ENCODE data around the gene CDK6.
"Not testable (repeated sequence)": the region's sequence is repeated elsewhere in the genome, so short reads cannot be mapped to it uniquely, and the experiment has no call there.

The CDK6 gene

DNA sequence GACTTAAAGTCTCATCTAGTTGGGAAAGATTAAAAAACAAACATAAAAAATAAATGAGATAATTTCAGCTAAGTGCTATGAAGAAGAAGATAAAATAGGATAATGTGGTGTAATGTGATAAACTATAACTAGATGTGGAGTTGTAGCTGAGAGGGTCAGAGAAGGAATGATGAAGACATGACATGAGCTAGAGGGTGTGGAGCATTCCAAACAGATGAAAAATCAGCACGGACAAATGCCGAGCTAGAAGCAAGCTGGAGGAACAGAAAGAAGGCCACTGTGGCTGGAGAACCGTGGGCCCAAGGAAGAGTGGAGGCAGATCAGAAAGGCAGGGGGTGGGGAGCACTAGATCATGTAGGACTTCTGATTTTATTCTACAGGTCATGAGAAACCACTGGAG lies 70.6 kb downstream of the CDK6 start:
- Mint-ChIP-seq H3K4me1 (ENCODE audit: low read depth) (peaks cover 48% of the 10 kb centered on the region), H3K27me3 (ENCODE audit: low read depth) (no peaks in the 10 kb centered on the region), H3K36me3 (ENCODE audit: low read depth) (peaks cover 53% of the 10 kb centered on the region), H3K4me3 (no peak overlapping the region), H3K27ac (peak overlapping the region; percentile 4), H3K9me3 (no peaks in the 10 kb centered on the region)
- DNase-seq (ENCODE audit: low spot score) = no peak

DNA sequence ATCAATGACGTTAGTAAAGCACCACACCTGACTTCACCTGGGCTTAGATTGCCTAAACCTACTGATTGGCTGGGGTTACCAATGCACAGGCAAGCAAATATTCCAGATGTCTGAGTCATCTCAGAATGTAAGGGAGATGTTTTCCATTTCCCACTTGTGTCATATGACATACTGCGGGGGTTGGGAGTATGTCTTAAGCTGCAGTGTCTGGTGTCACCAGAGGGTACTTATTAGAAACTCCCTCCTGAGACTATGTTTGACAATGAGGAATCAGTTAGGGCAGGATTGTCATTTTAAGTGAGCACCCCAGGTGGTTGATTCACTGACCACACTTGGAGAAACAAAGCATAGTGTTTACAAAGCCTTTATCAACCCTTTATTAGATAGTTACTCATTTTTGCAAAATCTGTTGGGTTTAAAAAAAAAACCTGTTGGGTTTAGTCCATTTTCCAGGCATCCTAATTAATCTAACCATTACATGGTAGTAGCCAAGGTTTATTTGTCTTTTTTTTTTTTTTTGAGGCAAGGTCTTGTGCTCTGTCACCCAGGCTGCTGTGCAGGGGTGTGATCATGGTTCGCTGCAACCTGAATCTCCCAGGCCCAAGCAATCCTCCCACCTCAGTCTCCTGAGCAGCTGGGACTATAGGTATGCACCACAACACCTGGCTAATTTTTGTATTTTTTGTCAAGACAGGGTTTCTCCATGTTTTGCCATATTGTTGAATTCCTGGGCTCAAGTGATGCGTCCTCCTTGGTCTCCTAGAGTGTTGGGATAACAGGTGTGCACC lies 72.5 kb downstream of the CDK6 start:
- Mint-ChIP-seq H3K27ac (no peak overlapping the region), H3K4me1 (ENCODE audit: low read depth) (peaks cover 40% of the 10 kb centered on the region), H3K27me3 (ENCODE audit: low read depth) (no peaks in the 10 kb centered on the region), H3K9me3 (peaks cover 1% of the 10 kb centered on the region), H3K36me3 (ENCODE audit: low read depth) (peaks cover 55% of the 10 kb centered on the region), H3K4me3 (no peak overlapping the region)
- DNase-seq (ENCODE audit: low spot score) = no peak

DNA sequence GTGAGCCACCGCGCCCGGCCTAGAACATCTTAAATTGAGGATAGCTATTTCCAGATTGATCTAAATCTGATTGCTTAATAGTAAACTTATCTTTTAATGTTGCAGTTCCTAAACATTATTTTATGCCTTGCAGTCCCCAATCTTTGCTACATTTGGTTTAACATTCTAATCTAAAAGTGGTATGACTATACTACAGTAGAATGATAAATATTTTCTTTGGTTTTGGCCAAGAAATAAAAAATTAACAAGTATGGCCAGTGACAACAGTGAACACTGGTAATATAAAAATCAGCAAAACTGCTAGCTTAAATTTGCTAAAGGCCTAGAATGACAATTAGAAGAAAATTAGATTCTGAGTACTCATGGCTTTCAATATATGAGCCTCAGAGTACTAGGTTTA lies 73.5 kb downstream of the CDK6 start:
- H3K9me3 Mint-ChIP-seq = peaks cover 3% of the 10 kb centered on the region
- H3K4me1 Mint-ChIP-seq (ENCODE audit: low read depth) = peaks cover 34% of the 10 kb centered on the region
- H3K27ac Mint-ChIP-seq = no peak overlapping the region
- no peaks in the 10 kb centered on the region for H3K27me3 Mint-ChIP-seq (ENCODE audit: low read depth)
- peaks cover 55% of the 10 kb centered on the region for H3K36me3 Mint-ChIP-seq (ENCODE audit: low read depth)
- no peak for DNase-seq (ENCODE audit: low spot score)
- H3K4me3 Mint-ChIP-seq = no peak overlapping the region

DNA sequence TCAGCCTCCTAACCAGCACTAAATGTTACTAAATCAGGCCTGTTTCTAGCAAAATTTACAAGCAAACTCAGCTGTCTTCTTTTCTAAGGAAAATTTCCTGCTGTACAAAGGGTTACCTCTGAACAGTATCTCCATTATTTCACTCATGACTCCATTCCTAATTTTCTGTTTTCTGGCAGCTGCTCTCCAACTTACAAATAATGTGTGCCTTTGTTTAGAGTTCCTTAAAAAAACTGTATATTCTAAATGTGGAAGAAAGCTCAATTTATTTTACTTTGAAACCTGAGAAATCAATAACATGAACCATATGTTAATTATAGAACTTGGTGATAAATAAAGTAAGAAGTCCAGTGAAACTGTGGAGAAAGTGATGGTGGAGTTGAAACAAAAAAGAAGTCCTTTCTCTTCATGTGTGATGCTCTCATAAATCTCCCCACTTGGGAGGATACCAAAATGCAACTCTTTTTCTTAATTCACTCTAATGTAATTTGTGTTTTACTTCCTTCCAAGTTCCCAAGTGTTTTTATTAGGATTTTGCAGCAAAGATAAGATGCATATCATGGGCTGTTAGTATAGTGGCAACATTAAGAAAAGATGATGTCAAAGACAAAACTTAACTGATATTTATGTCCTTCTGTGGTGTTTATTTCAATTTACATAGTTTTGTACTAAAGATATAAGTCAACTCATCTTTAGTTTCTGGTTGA lies 74.8 kb downstream of the CDK6 start:
- peaks cover 8% of the 10 kb centered on the region for H3K9me3 Mint-ChIP-seq
- no peak overlapping the region for H3K27ac Mint-ChIP-seq
- peaks cover 29% of the 10 kb centered on the region for H3K4me1 Mint-ChIP-seq (ENCODE audit: low read depth)
- H3K4me3 Mint-ChIP-seq = no peak overlapping the region
- H3K27me3 Mint-ChIP-seq (ENCODE audit: low read depth) = no peaks in the 10 kb centered on the region
- DNase-seq (ENCODE audit: low spot score) = no peak
- peaks cover 56% of the 10 kb centered on the region for H3K36me3 Mint-ChIP-seq (ENCODE audit: low read depth)

DNA sequence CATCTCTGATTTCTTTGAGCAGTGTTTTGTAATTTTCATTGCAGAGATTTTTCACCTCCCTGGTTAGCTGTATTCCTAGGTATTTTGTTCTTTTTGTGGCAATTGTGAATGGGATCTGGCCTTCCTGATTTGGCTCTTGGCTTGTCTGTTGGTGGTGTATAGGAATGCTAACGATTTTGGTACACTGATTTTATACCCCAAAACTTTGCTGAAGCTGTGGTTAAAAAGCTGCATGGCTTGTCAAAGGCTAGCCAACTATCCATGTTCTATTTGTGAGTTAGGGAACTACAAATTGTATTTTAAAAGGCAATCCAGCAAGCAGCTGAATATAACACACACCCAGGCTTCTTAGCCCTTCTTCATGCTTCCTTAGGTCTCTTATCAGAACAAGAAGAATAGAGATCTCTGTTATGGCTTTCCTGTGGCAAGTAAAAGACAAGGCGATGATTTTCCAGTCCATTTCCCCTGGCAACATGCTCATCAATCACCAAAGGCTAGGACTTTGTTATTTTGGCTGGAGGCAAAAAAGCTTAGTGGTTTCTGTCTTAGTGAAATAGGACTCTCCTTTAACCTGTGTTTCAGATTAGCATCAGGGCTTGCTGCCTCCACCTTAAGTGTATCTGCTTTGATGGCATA lies 77.5 kb downstream of the CDK6 start:
- no peak overlapping the region for H3K4me3 Mint-ChIP-seq
- no peak overlapping the region for H3K27ac Mint-ChIP-seq
- H3K4me1 Mint-ChIP-seq (ENCODE audit: low read depth) = peaks cover 46% of the 10 kb centered on the region
- no peak for DNase-seq (ENCODE audit: low spot score)
- H3K9me3 Mint-ChIP-seq = peaks cover 12% of the 10 kb centered on the region
- no peaks in the 10 kb centered on the region for H3K27me3 Mint-ChIP-seq (ENCODE audit: low read depth)
- peaks cover 61% of the 10 kb centered on the region for H3K36me3 Mint-ChIP-seq (ENCODE audit: low read depth)

DNA sequence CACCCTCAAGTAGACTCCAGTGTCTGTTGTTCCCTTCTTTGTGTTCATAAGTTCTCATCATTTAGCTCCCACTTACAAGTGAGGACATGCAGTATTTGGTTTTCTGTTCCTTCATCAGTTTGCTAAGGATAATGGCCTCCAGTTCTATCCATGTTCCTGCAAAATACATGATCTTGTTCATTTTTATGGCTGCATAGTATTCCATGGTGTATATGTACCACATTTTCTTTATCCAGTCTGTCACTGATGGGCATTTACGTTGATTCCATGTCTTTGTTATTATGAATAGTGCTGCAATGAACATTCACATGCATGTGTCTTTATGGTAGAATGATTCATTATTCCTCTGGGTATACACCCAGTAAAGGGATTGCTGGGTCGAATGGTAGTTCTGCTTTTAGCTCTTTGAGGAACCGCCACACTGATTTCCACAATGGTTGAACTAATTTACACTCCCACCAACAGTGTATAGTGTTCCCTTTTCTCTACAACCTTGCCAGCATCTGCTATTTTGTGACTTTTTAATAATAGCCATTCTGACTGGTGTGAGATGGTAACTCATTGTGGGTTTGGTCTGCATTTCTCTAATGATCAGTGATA lies 79.0 kb downstream of the CDK6 start:
- not testable (repeated sequence) for H3K4me3 Mint-ChIP-seq; H3K27ac Mint-ChIP-seq; H3K27me3 Mint-ChIP-seq (ENCODE audit: low read depth); DNase-seq (ENCODE audit: low spot score)
- Mint-ChIP-seq H3K9me3 (peaks cover 12% of the 10 kb centered on the region), H3K36me3 (ENCODE audit: low read depth) (peaks cover 68% of the 10 kb centered on the region), H3K4me1 (ENCODE audit: low read depth) (peaks cover 52% of the 10 kb centered on the region)

DNA sequence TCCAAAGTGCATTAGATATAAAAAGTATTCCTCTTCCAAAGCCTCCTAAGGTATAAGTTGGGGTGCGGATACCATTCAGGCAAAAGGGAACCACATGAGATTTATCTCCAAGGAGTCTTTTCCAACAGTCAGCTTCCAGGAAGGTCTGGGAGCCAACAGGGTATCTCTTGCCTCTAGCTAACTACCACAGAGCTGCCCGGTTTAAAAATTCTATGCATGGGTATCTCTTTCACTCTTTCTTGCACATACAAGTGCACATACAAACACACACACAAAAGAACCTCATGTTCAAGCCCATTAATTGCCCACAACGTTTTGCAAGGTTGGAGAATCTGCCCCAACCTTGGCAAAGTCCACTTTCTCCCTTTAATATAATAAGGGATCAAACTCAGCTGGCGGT lies 80.7 kb downstream of the CDK6 start:
- peaks cover 12% of the 10 kb centered on the region for H3K9me3 Mint-ChIP-seq
- no peak for DNase-seq (ENCODE audit: low spot score)
- H3K27me3 Mint-ChIP-seq (ENCODE audit: low read depth) = no peaks in the 10 kb centered on the region
- H3K36me3 Mint-ChIP-seq (ENCODE audit: low read depth) = peaks cover 65% of the 10 kb centered on the region
- H3K4me1 Mint-ChIP-seq (ENCODE audit: low read depth) = peaks cover 53% of the 10 kb centered on the region
- peak overlapping the region; percentile 5 for H3K4me3 Mint-ChIP-seq
- H3K27ac Mint-ChIP-seq = peak overlapping the region; percentile 24

DNA sequence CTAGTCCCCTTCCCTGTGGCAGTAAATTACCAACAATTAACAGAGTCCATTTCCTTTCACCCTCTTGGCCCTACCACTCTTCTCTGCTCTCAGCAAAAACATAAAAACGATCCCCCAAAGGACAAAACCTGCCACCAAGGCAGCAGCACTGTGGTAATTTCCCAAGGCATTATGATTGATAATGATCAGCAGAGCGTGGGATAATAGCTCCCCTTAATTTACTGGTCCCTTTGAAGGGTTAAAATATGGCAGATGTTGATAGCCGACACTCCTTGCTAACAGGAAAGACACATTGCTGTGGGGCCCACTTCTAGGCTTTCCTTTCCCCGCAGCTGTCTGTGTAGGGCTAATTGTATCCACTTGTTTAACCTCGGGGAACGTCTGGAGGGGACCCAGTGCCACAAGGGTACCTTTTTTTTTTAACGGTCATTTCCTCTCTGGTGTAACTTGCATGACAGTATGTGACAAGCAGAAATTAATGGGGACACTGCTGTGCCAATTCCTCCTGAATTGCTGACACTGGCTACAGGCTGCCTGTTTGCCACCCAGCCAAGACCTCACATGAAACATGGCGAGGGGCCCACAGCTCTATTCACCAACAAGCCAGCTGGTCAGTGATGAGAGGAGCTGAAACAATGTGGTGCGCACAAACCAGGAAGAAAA lies 81.3 kb downstream of the CDK6 start:
- H3K27ac Mint-ChIP-seq = peak overlapping the region; percentile 64
- peaks cover 66% of the 10 kb centered on the region for H3K36me3 Mint-ChIP-seq (ENCODE audit: low read depth)
- peaks cover 58% of the 10 kb centered on the region for H3K4me1 Mint-ChIP-seq (ENCODE audit: low read depth)
- no peaks in the 10 kb centered on the region for H3K27me3 Mint-ChIP-seq (ENCODE audit: low read depth)
- peaks cover 12% of the 10 kb centered on the region for H3K9me3 Mint-ChIP-seq
- DNase-seq (ENCODE audit: low spot score) = no peak
- H3K4me3 Mint-ChIP-seq = peak overlapping the region; percentile 56

DNA sequence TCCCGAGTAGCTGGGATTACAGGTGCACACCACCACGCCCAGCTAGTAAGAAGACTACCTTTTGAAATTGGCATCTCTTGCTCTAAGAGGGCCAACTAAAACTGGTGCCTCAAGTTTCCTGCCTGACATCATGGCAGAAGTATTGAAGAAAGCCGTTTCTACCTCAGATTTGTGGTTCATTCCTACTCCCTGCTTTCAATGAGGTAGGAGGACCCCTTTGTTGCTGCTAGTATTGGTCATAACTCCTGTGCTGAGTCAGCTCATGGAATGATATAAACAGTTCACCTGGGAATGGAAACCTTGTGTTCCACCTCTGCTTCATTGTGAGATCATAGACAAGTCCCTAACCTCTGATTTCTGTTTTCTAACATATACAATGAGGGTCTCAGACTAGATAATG lies 82.8 kb downstream of the CDK6 start:
- Mint-ChIP-seq H3K36me3 (ENCODE audit: low read depth) (peaks cover 63% of the 10 kb centered on the region), H3K27me3 (ENCODE audit: low read depth) (no peaks in the 10 kb centered on the region), H3K4me3 (no peak overlapping the region), H3K27ac (no peak overlapping the region), H3K9me3 (peaks cover 8% of the 10 kb centered on the region), H3K4me1 (ENCODE audit: low read depth) (peaks cover 64% of the 10 kb centered on the region)
- DNase-seq (ENCODE audit: low spot score) = no peak

DNA sequence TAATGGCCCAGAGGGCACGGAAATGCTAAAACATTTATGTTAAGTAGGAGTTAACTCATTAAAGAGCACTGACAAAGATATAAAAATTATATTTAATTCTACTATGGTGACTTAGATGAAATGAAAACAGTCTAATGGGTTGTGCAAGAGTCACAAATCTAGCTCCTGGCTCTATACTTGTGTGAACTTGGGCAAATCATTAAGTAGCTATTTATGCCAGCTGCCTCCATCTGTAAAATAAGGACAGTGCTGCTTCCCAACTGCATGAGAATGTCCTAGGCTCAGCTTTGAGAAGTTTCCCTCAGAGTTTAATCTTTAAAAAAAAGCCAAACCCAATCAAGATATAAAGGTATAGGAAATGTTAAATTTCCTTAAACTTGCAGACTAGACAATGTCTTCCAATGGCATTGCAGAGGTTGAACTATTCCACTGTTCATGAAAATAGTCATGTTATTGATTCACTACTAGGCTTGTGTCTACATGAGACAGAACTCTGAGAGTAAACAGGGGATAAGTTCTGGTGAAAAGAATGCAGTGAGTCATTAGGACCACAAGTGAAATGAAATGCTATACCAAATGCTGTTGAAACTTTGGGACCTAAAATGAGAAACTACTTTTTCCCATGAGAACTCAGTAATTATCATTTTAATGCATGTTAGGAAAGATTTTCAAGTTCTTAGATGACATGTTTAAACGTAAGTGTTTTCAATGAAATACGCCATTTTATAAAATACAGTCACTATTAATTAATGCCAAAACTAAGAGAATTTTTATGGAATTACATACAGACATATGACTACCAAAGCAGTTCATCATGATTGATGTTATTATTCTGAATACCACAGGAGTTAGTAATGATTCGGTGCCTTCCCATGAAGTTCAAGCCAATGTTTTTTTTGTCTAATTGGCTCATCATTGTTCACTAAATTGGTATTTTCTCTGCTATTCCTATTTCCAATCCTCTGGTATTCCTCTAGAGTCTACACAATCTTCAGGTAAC lies 84.2 kb downstream of the CDK6 start:
- Mint-ChIP-seq H3K36me3 (ENCODE audit: low read depth) (peaks cover 56% of the 10 kb centered on the region), H3K4me1 (ENCODE audit: low read depth) (peaks cover 64% of the 10 kb centered on the region)
- DNase-seq (ENCODE audit: low spot score) = no peak

DNA sequence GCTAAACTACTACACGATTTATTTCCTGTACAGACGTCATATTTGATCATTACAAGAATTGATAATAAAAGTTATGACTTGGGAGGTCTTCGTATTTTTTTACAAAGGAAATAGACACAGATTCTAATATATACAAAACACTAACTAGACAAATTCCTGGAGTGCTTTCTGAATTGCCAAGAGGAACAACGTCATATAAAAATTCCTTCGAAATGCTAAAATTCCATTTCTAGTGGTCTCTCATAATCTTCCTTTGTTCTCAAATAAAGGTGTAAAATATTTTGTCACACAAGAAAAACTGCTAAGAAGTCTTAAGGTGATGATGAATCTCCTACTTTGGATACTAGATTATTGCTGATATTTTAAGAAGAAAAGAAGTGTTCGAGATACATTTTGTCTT lies 85.4 kb downstream of the CDK6 start:
- no peak for DNase-seq (ENCODE audit: low spot score)
- Mint-ChIP-seq H3K27ac (no peak overlapping the region), H3K36me3 (ENCODE audit: low read depth) (peaks cover 52% of the 10 kb centered on the region), H3K9me3 (peaks cover 4% of the 10 kb centered on the region), H3K4me1 (ENCODE audit: low read depth) (peaks cover 58% of the 10 kb centered on the region), H3K27me3 (ENCODE audit: low read depth) (no peaks in the 10 kb centered on the region), H3K4me3 (no peak overlapping the region)

More for the DNA sequence above, 84.2 kb downstream of the CDK6 start:
- Mint-ChIP-seq H3K4me3 (no peak overlapping the region), H3K9me3 (peaks cover 5% of the 10 kb centered on the region), H3K27ac (no peak overlapping the region), H3K27me3 (ENCODE audit: low read depth) (no peaks in the 10 kb centered on the region)

DNA sequence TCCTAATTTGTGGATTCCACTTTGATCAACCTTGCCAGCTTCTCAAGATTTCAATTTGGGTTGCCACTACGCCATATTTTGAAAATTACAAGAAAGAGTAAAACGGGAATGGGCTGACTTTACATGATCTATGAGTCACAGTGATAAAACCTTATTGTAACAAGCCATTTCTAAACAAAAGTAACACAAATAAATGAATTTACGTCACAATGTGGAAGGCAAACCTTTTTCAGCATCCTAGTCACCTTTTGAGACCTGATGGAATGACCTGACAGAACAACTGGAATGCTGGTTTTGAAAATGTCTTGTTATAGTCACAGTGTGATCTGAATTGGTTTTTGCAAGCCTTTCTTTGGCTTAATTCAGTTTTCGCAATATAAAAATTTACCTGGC lies 85.9 kb downstream of the CDK6 start:
- H3K27ac Mint-ChIP-seq = no peak overlapping the region
- H3K27me3 Mint-ChIP-seq (ENCODE audit: low read depth) = no peaks in the 10 kb centered on the region
- no peak overlapping the region for H3K4me3 Mint-ChIP-seq
- H3K4me1 Mint-ChIP-seq (ENCODE audit: low read depth) = peaks cover 57% of the 10 kb centered on the region
- peaks cover 54% of the 10 kb centered on the region for H3K36me3 Mint-ChIP-seq (ENCODE audit: low read depth)
- peaks cover 8% of the 10 kb centered on the region for H3K9me3 Mint-ChIP-seq
- DNase-seq (ENCODE audit: low spot score) = no peak
